ENCODE measurements around the gene TMUB1. TPM values are rescaled to one million over a fixed set of nuclear protein-coding genes. Genes with fewer than 3 reads are reported as not detected.

The TMUB1 gene
- polyA plus RNA-seq, 2 of the 4 experiments (the other 2 are of a cell fraction), result 14.0 to 37.7 TPM

- no peak for TF ChIP-seq ZSCAN20 (CRISPR knock-in tag; IDR thresholded peaks at IDR 0.05)
- 0 out of 2 replicates have a peak, but pooled peaks have one; percentile 13 for TF ChIP-seq FOSL2 (IDR thresholded peaks at IDR 0.05)
- peak; percentile 54 for TF ChIP-seq FOSL2 (CRISPR knock-in tag; IDR thresholded peaks at IDR 0.05)
- TF ChIP-seq MYC (IDR thresholded peaks at IDR 0.05; ENCODE audit: borderline replicate concordance, low read length), result no peak
- no peak for TF ChIP-seq HEYL (CRISPR knock-in tag; IDR thresholded peaks at IDR 0.05)
- no peak for TF ChIP-seq BHLHE40 (IDR thresholded peaks at IDR 0.05; ENCODE audit: low read depth, low read length)
- TF ChIP-seq ATOH8 (CRISPR knock-in tag; IDR thresholded peaks at IDR 0.05; ENCODE audit: low read depth), result no peak
- no peak for TF ChIP-seq POLR2A (IDR thresholded peaks at IDR 0.05; ENCODE audit: low read length)
- TF ChIP-seq CEBPB (IDR thresholded peaks at IDR 0.05), result no peak
- TF ChIP-seq, protein P1, sequence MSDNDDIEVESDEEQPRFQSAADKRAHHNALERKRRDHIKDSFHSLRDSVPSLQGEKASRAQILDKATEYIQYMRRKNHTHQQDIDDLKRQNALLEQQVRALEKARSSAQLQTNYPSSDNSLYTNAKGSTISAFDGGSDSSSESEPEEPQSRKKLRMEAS (IDR thresholded peaks at IDR 0.05), result peak; percentile 42; the same call in 1 of the 2 replicates
- no peak for TF ChIP-seq EHMT2 (IDR thresholded peaks at IDR 0.05; ENCODE audit: low read depth)
- no peak for TF ChIP-seq KDM5A (IDR thresholded peaks at IDR 0.05)
- no peak for TF ChIP-seq NR3C1 (IDR thresholded peaks at IDR 0.05)
- TF ChIP-seq, protein P2, sequence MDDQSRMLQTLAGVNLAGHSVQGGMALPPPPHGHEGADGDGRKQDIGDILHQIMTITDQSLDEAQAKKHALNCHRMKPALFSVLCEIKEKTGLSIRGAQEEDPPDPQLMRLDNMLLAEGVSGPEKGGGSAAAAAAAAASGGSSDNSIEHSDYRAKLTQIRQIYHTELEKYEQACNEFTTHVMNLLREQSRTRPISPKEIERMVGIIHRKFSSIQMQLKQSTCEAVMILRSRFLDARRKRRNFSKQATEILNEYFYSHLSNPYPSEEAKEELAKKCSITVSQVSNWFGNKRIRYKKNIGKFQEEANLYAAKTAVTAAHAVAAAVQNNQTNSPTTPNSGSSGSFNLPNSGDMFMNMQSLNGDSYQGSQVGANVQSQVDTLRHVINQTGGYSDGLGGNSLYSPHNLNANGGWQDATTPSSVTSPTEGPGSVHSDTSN (IDR thresholded peaks at IDR 0.05), result peak; percentile 21; the same call in 1 of the 2 replicates
- peak; percentile 21; the same call in 1 of the 2 replicates for TF ChIP-seq GATA3 (IDR thresholded peaks at IDR 0.05; ENCODE audit: borderline replicate concordance)
- no peak for TF ChIP-seq HES2 (IDR thresholded peaks at IDR 0.05)
- DNase-seq (ENCODE audit: low read depth in 1 of 2, low spot score in 1 of 2), result peak; percentile 82
- WGBS (ENCODE audit: missing lambda C conversion rate), result 15% methylated on average over 9 of the region's 13 CpGs
Measured at GRCh38 chr7:151113344-151114150, 30.3 kb upstream of the TMUB1 start.

GRCh38 chr7:151110941-151111645, 27.8 kb upstream of the TMUB1 start:
- FAIRE-seq, result no peak
- WGBS (ENCODE audit: missing lambda C conversion rate), result 33% methylated on average over 12 of the region's 20 CpGs
- POLR2A ChIA-PET, result no interaction called here

More at GRCh38 chr7:151113344-151114150, 30.3 kb upstream of the TMUB1 start:
- CTCF ChIA-PET, result interaction anchor here (0.6 to 14.7 kb wide), 15 partner anchors 10 to 215 kb away, joined by 3 to 412 read pairs (median 4); partner anchors contain the start of genes ABCB8, AGAP3, FASTK and GBX1
- Histone ChIP-seq H3K4me3 (no peak overlapping the region), H3K27ac (peak overlapping the region; percentile 69 to 82), H3K4me2 (peak overlapping the region; percentile 77), H3K4me1 (peaks cover 42% of the 10 kb centered on the region), H3K9me3 (no peaks in the 10 kb centered on the region)
- peak; percentile 70 to 78 for ATAC-seq
- POLR2A ChIA-PET, result interaction anchor here (1.0 to 1.3 kb wide), 2 partner anchors 28 to 33 kb away, joined by 3 to 4 read pairs; partner anchors contain the start of genes AGAP3 and FASTK
- peak; percentile 18 for FAIRE-seq

More at GRCh38 chr7:151110941-151111645, 27.8 kb upstream of the TMUB1 start:
- Histone ChIP-seq H3K27ac (peak overlapping the region in 1 of 2 experiments; percentile 61; a peak in 2 of 6 replicates), H3K4me2 (no peak overlapping the region), H3K4me1 (peaks cover 38% of the 10 kb centered on the region), H3K4me3 (no peak overlapping the region), H3K9me3 (no peaks in the 10 kb centered on the region)
- CTCF ChIA-PET, result interaction anchor here (0.6 to 14.7 kb wide), 67 partner anchors 9 to 1351 kb away, joined by 3 to 412 read pairs (median 4); partner anchors contain the start of genes ABCB8, AGAP3, CDK5 and FASTK
- TF ChIP-seq, protein P3, sequence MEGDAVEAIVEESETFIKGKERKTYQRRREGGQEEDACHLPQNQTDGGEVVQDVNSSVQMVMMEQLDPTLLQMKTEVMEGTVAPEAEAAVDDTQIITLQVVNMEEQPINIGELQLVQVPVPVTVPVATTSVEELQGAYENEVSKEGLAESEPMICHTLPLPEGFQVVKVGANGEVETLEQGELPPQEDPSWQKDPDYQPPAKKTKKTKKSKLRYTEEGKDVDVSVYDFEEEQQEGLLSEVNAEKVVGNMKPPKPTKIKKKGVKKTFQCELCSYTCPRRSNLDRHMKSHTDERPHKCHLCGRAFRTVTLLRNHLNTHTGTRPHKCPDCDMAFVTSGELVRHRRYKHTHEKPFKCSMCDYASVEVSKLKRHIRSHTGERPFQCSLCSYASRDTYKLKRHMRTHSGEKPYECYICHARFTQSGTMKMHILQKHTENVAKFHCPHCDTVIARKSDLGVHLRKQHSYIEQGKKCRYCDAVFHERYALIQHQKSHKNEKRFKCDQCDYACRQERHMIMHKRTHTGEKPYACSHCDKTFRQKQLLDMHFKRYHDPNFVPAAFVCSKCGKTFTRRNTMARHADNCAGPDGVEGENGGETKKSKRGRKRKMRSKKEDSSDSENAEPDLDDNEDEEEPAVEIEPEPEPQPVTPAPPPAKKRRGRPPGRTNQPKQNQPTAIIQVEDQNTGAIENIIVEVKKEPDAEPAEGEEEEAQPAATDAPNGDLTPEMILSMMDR (IDR thresholded peaks at IDR 0.05), result peak; percentile 82
- TF ChIP-seq SMC3 (IDR thresholded peaks at IDR 0.05) (peak; percentile 68), ESRRA (IDR thresholded peaks at IDR 0.05; ENCODE audit: borderline replicate concordance, low read length) (no peak), RAD21 (conservative IDR thresholded peaks at IDR 0.05 in 1 of 2, IDR thresholded peaks at IDR 0.05 in 1 of 2) (peak; percentile 91), MYC (IDR thresholded peaks at IDR 0.05; ENCODE audit: borderline replicate concordance, low read length) (no peak), NPAS2 (CRISPR knock-in tag; IDR thresholded peaks at IDR 0.05; ENCODE audit: borderline replicate concordance) (no peak), FOXS1 (CRISPR knock-in tag; IDR thresholded peaks at IDR 0.05) (no peak)
- ATAC-seq, result peak; percentile 81 to 89
- DNase-seq (ENCODE audit: low read depth in 1 of 2, low spot score in 1 of 2), result peak; percentile 70 to 92
